Gastroesophageal sphincter (tissue), 4 donors: ENCODE data around the gene RXRA. TPM values are rescaled to one million over a fixed set of nuclear protein-coding genes. Genes with fewer than 3 reads are reported as not detected.

ENCODE experiments used
- ATAC-seq: fragments of 150-250 bp; one replicate; pipeline ENCODE4 v1.9.1; 2016; ENCODE audit warnings: mild to moderate bottlenecking, moderate library complexity
- H3K27ac ChIP-seq, 4 donors: fragments of 200-600 bp; sonication (generic) in 3 of 4; 1 replicate in 3 of 4; 2 replicates in 1 of 4; pipeline ENCODE4 v1.5.1; 2016 to 2019
- H3K27me3 ChIP-seq: fragments of 200-600 bp; sonication (generic); one replicate; pipeline ENCODE4 v1.5.1; 2019
- H3K36me3 ChIP-seq, 2 donors: fragments of 200-600 bp; sonication (generic); one replicate each; pipeline ENCODE4 v1.5.1; 2019; ENCODE audit warnings: control low read depth in 1 of 2
- H3K4me1 ChIP-seq, 3 donors: fragments of 200-600 bp; sonication (generic); 1 replicate in 2 of 3; 2 replicates in 1 of 3; pipeline ENCODE4 v1.5.1; 2016 to 2019; ENCODE audit warnings: control low read depth in 2 of 3
- H3K4me3 ChIP-seq, 2 donors: fragments of 200-600 bp; sonication (generic); one replicate each; pipeline ENCODE4 v1.5.1; 2019; ENCODE audit warnings: mild to moderate bottlenecking in 1 of 2, moderate library complexity in 1 of 2
- H3K9me3 ChIP-seq, 3 donors: fragments of 200-600 bp; sonication (generic); one replicate each; pipeline ENCODE4 v1.5.1; 2017 to 2019; ENCODE audit warnings: control low read depth in 2 of 3
- CTCF ChIP-seq, 4 experiments: fragments of 200-600 bp in 2 of 4; fragments of 450-650 bp in 2 of 4; sonication (generic) in 1 of 4; IDR thresholded peaks; one replicate each; pipeline ENCODE4 v1.5.1; 2017 to 2019; ENCODE audit warnings: antibody characterized with exemption in 4 of 4, mild to moderate bottlenecking in 2 of 4, moderate library complexity in 2 of 4
- EP300 ChIP-seq: sonication (generic); formaldehyde crosslinking; IDR thresholded peaks from one replicate; pipeline ENCODE4 v1.6.1; 2017; ENCODE audit warnings: antibody characterized with exemption, mild to moderate bottlenecking
- POLR2A ChIP-seq, 2 donors: fragments of 450-650 bp; IDR thresholded peaks; one replicate each; pipeline ENCODE4 v1.6.1; 2017; ENCODE audit warnings: antibody characterized with exemption in 2 of 2, mild to moderate bottlenecking in 2 of 2, moderate library complexity in 1 of 2
- POLR2AphosphoS5 ChIP-seq: sonication (generic); formaldehyde crosslinking; IDR thresholded peaks from one replicate; pipeline ENCODE4 v1.6.1; 2017; ENCODE audit warnings: antibody characterized with exemption
- WGBS, 2 donors: methylation state at CpG; one replicate each; pipeline ENCODE4 v1.1.5; 2018; ENCODE audit warnings: low coverage in 1 of 2; 5-methylcytosine and 5-hydroxymethylcytosine counted together
- total RNA-seq, 4 donors: library from RNA; depleted of rRNA; stranded (reverse); fragments of >200 nt; gene quantifications; one replicate each; pipeline ENCODE4 v1.1.0, GENCODE V29; 2016

The RXRA gene
- total RNA-seq, 4 donors from 2014 or later = 45.1 to 78.9 (median 55.3) TPM

DNA sequence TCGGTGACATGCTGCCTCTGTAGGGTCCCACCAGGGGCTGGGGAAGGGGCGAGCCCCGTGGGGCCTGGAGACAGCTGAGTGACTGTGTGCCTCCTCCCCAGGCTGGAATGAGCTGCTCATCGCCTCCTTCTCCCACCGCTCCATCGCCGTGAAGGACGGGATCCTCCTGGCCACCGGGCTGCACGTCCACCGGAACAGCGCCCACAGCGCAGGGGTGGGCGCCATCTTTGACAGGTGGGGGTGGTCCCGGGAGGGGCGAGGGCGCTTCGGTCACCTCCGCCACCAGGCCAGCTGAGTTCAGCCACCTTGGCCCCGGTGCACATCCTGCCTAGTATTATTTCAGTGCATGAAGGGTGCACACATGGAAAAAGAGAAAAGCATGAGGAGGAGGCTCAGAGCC is 102.8 kb downstream of the RXRA start:
- no peaks in the 10 kb centered on the region for H3K9me3 ChIP-seq
- no peak overlapping the region for H3K4me3 ChIP-seq
- H3K36me3 ChIP-seq = peaks cover 0 to 80% of the 10 kb centered on the region in 2 donors
- ATAC-seq = no peak
- no peak overlapping the region for H3K27ac ChIP-seq
- no CpG with 5 or more reads among the region's 20 CpGs for WGBS, 2 donors
- no peak for TF ChIP-seq EP300
- TF ChIP-seq CTCF (IDR thresholded peaks at IDR 0.05) = no peak
- no peak for TF ChIP-seq POLR2A (IDR thresholded peaks at IDR 0.05)
- no peaks in the 10 kb centered on the region for H3K27me3 ChIP-seq
- H3K4me1 ChIP-seq = peaks cover 0 to 58% (median 27%) of the 10 kb centered on the region in 3 donors

DNA sequence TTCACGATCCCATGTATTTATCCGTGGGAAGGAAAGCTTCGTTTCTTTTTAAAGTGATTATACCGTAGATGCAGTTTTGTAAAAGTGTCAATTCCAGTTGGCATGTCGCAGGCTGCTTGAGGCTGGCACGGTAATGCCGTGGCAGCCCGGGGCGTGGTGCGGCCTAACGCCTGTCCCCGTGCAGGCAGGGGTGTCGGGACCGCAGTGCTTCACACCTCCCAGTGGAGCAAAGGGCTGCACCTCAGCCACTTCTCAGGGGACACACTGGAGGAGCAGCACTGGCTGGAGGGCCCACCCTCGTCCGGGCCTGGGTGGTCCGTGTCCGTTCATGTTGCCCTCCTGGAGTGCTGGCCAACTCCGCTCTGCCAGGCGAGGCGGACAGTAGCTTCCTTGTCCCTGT is 103.2 kb downstream of the RXRA start:
- no peak for TF ChIP-seq POLR2AphosphoS5
- TF ChIP-seq POLR2A (IDR thresholded peaks at IDR 0.05) = no peak
- TF ChIP-seq EP300 = no peak
- no peak for TF ChIP-seq CTCF (IDR thresholded peaks at IDR 0.05)
- Histone ChIP-seq H3K27ac (no peak overlapping the region), H3K36me3 (peaks cover 0 to 80% of the 10 kb centered on the region in 2 donors), H3K4me1 (peaks cover 0 to 58% (median 31%) of the 10 kb centered on the region in 3 donors), H3K9me3 (no peaks in the 10 kb centered on the region), H3K27me3 (no peaks in the 10 kb centered on the region), H3K4me3 (no peak overlapping the region)
- ATAC-seq = no peak
- 77% methylated on average over 6 of the region's 21 CpGs; no CpG with 5 or more reads in 1 of the 2 donors for WGBS, 2 donors

- WGBS, 2 donors = 100% methylated on average over 1 of the region's 6 CpGs; no CpG with 5 or more reads in 1 of the 2 donors
- no peaks in the 10 kb centered on the region for H3K27me3 ChIP-seq
- no peaks in the 10 kb centered on the region for H3K9me3 ChIP-seq
- peak overlapping the region in 2 of 4 donors; percentile 86 to 93 for H3K27ac ChIP-seq
- ATAC-seq = no peak
- no peak overlapping the region for H3K4me3 ChIP-seq
- peaks cover 0 to 74% of the 10 kb centered on the region in 2 donors for H3K36me3 ChIP-seq
- TF ChIP-seq CTCF (IDR thresholded peaks at IDR 0.05) = no peak
- TF ChIP-seq EP300 = no peak
- TF ChIP-seq POLR2AphosphoS5 = no peak
- TF ChIP-seq POLR2A (IDR thresholded peaks at IDR 0.05) = no peak
- peaks cover 2 to 60% (median 45%) of the 10 kb centered on the region in 3 donors for H3K4me1 ChIP-seq
These were observed 104.8 kb downstream of the RXRA start for GRCh38 chr9:134431095-134431494.

DNA sequence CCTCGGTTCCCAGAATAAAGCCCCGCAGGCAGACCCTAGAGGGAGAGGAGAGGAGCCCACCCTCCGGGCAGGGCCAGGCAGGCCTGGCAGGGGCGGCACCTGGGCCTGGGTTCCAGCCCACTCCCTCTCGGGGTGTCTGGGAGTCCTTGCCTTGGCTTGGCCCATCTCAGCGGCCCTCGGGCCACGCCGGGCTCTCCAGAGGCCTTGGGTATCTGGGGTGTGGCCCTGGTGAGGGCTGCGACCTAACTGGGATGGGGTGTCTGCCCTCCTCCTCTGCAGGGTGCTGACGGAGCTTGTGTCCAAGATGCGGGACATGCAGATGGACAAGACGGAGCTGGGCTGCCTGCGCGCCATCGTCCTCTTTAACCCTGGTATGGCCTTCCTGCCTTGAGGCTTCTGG is 105.4 kb downstream of the RXRA start:
- ATAC-seq = no peak
- TF ChIP-seq CTCF (IDR thresholded peaks at IDR 0.05) (no peak), POLR2AphosphoS5 (no peak), EP300 (no peak), POLR2A (IDR thresholded peaks at IDR 0.05) (no peak)
- Histone ChIP-seq H3K27me3 (no peaks in the 10 kb centered on the region), H3K4me3 (no peak overlapping the region), H3K36me3 (peaks cover 0 to 74% of the 10 kb centered on the region in 2 donors), H3K4me1 (peaks cover 2 to 65% (median 51%) of the 10 kb centered on the region in 3 donors), H3K27ac (peak overlapping the region in 3 of 4 donors; percentile 86 to 94 (median 93)), H3K9me3 (no peaks in the 10 kb centered on the region)
- 100% methylated on average over 3 of the region's 16 CpGs; no CpG with 5 or more reads in 1 of the 2 donors for WGBS, 2 donors

DNA sequence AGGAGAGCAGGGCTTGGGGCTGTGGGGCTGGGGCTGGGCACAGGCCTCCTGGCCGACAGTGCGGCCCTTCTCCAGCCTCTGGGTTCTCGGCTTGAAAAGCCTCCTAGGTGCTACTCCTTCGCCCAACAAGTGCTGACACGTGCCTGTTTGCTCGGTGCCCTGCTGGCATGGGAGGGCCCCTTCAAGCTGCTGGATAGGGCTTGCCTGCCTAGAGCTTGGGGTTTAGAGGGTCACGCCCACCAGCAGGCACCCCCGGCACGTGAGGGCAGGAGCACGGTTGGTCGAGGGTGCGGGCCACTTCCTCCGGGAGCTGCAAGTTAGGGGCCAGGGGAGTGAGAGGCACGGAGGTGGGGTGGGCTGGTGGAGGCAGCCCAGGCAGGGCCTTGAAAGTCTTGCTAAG is 106.2 kb downstream of the RXRA start:
- Histone ChIP-seq H3K4me3 (no peak overlapping the region), H3K36me3 (peaks cover 0 to 73% of the 10 kb centered on the region in 2 donors), H3K27me3 (no peaks in the 10 kb centered on the region), H3K9me3 (no peaks in the 10 kb centered on the region), H3K4me1 (peaks cover 4 to 74% (median 59%) of the 10 kb centered on the region in 3 donors), H3K27ac (peak overlapping the region in 3 of 4 donors; percentile 86 to 94 (median 93))
- ATAC-seq = no peak
- WGBS, 2 donors = no CpG with 5 or more reads among the region's 14 CpGs
- TF ChIP-seq EP300 (no peak), POLR2A (IDR thresholded peaks at IDR 0.05) (no peak), POLR2AphosphoS5 (no peak), CTCF (IDR thresholded peaks at IDR 0.05) (no peak)
